AG04450 (cell line): ENCODE results near the gene WSB1. TPM values are rescaled to one million over a fixed set of nuclear protein-coding genes. Genes with fewer than 3 reads are reported as not detected.

Source experiments
- CTCF ChIA-PET: fragments of 300-600, 350-600 bp; formaldehyde crosslinking; extraction: SDS; loops from one replicate; lab custom pipeline; 2022; ENCODE audit warnings: antibody characterized with exemption, inconsistent platforms; lab: Charles Lee
- POLR2A ChIA-PET: fragments of 350-600 bp; formaldehyde crosslinking; extraction: SDS; loops from one replicate; lab custom pipeline; 2021; ENCODE audit warnings: antibody characterized with exemption, inconsistent platforms; lab: Yijun Ruan, JAX
- DNase-seq: peaks from one replicate; pipeline ENCODE4 v3.0.0-alpha.2; 2011; ENCODE audit warnings: low read depth, low spot score
- H3K27ac ChIP-seq: one replicate; pipeline ENCODE4 v1.5.1; 2012; ENCODE audit warnings: low read depth, low read length, control low read depth
- H3K27me3 ChIP-seq: one replicate; pipeline ENCODE4 v1.6.0; 2012; ENCODE audit warnings: low read length; ENCODE audit not compliant: control insufficient read depth, insufficient read depth
- H3K4me3 ChIP-seq: 2 replicates; pipeline ENCODE4 v1.5.1; 2011; ENCODE audit warnings: mild to moderate bottlenecking, low read depth, low read length, control low read depth
- H3K9me3 ChIP-seq: 2 replicates; pipeline ENCODE4 v1.5.1; 2012; ENCODE audit warnings: low read length; ENCODE audit not compliant: control insufficient read depth, insufficient read depth
- CTCF ChIP-seq: IDR thresholded peaks from 2 replicates; pipeline ENCODE4 v1.5.1; 2011; ENCODE audit warnings: low read depth, low read length, control low read depth, inconsistent platforms
- polyA plus RNA-seq: library from polyadenylated mRNA; depleted of rRNA; stranded (reverse); fragments of >200 nt; gene quantifications from 2 replicates; pipeline ENCODE4 v1.2.3, GENCODE V29; 2011

Gene WSB1
- polyA plus RNA-seq, 1 experiment: 204 TPM

GRCh38 chr17:27280527-27280926 lies 13.4 kb upstream of the WSB1 start:
- DNase-seq: no peak
- Histone ChIP-seq H3K27me3 (no peaks in the 10 kb centered on the region), H3K27ac (no peak overlapping the region), H3K9me3 (no peaks in the 10 kb centered on the region), H3K4me3 (no peak overlapping the region)
- TF ChIP-seq CTCF: no peak
- POLR2A ChIA-PET: no interaction called here
- CTCF ChIA-PET: no interaction called here

GRCh38 chr17:27281438-27281837 lies 12.5 kb upstream of the WSB1 start:
- POLR2A ChIA-PET: interaction anchor here (1.5 kb wide), 1 partner anchor 13 kb away, joined by 8 read pairs; the partner anchor contains the start of gene WSB1
- Histone ChIP-seq H3K9me3 (no peaks in the 10 kb centered on the region), H3K27me3 (no peaks in the 10 kb centered on the region), H3K4me3 (no peak overlapping the region), H3K27ac (no peak overlapping the region)
- CTCF ChIA-PET: no interaction called here
- no peak for DNase-seq
- TF ChIP-seq CTCF: no peak

GRCh38 chr17:27282054-27282551 lies 11.8 kb upstream of the WSB1 start:
- Histone ChIP-seq H3K9me3 (no peaks in the 10 kb centered on the region), H3K4me3 (no peak overlapping the region), H3K27me3 (no peaks in the 10 kb centered on the region), H3K27ac (no peak overlapping the region)
- no peak for DNase-seq
- POLR2A ChIA-PET: interaction anchor here (0.5 to 1.5 kb wide), 2 partner anchors 9 to 13 kb away, joined by 3 to 8 read pairs; partner anchors contain the start of gene WSB1
- CTCF ChIA-PET: no interaction called here
- no peak for TF ChIP-seq CTCF

GRCh38 chr17:27283060-27283459 lies 10.9 kb upstream of the WSB1 start:
- no peak overlapping the region for H3K4me3 ChIP-seq
- H3K9me3 ChIP-seq: no peaks in the 10 kb centered on the region
- no peak for TF ChIP-seq CTCF
- DNase-seq: no peak
- ChIA-PET POLR2A (no interaction called here), CTCF (interaction anchor here (0.7 to 1.0 kb wide), 2 partner anchors 11 to 37 kb away, joined by 3 read pairs; partner anchors contain the start of gene WSB1)
- no peak overlapping the region for H3K27ac ChIP-seq
- no peaks in the 10 kb centered on the region for H3K27me3 ChIP-seq

GRCh38 chr17:27283751-27284150 lies 10.2 kb upstream of the WSB1 start:
- Histone ChIP-seq H3K4me3 (no peak overlapping the region), H3K9me3 (no peaks in the 10 kb centered on the region), H3K27me3 (no peaks in the 10 kb centered on the region), H3K27ac (no peak overlapping the region)
- POLR2A ChIA-PET: no interaction called here
- DNase-seq: no peak
- no peak for TF ChIP-seq CTCF
- CTCF ChIA-PET: interaction anchor here (0.7 to 1.0 kb wide), 2 partner anchors 10 to 38 kb away, joined by 3 read pairs; partner anchors contain the start of gene WSB1
